Measurements from ENCODE around the gene TMTC1.

GRCh38 chr12:29644536-29645162 is 139.1 kb downstream of the TMTC1 start:
- no peak for TF ChIP-seq POLR2A (IDR thresholded peaks at IDR 0.05)
- no peak for TF ChIP-seq CTCF (IDR thresholded peaks at IDR 0.05)
